ENCODE data around the gene SLC27A1. TPM values are rescaled to one million over a fixed set of nuclear protein-coding genes. Genes with fewer than 3 reads are reported as not detected.
A peak's percentile ranks its signal among the peaks of the same experiment; 100 is the strongest.

SLC27A1 gene
- total and polyA plus RNA-seq, 9 of the 15 experiments (the other 6 are each of a cell fraction or from before 2014, with no cell fraction given) = 0.06 to 3.0 (median 1.1) TPM

DNA sequence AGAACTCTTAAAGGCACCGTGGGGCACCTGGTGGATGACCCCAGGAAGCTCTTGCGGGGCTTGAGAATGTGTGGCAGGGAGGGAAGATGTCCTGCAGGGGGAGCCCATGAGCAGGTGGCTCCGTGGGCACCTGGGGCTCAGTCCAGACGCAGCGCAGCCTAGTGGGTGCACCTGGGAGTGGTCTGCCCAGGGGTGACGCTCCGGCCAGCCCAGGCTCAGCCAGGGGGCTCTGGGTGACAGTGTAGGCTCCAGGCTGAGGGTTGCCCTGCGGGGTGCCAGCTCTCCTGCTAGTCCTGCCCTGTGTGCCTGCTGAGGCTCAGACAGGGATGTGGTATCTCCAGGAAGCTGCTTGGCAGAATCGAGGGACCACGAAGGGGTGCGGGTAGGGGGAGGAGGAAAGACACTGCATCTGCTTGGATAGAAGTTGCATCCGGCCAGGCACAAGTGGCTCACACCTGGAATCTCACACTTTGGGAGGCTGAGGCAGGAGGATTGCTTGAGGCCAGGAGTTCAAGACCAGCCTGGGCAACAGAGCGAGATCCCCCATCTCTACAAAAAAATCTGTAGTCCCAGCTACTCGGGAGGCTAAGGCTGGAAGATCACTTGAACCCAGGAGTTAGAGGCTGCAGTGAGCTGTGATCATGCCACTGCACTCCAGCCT is 26.1 kb downstream of the SLC27A1 start (continued):
- TF ChIP-seq CAMTA2 (CRISPR knock-in tag; conservative IDR thresholded peaks at IDR 0.05) = no peak
- TF ChIP-seq RUNX1 (IDR thresholded peaks at IDR 0.05; ENCODE audit: low read depth) = no peak
- peak; percentile 60; the same call in 1 of the 2 replicates for TF ChIP-seq MTA3 (IDR thresholded peaks at IDR 0.05; ENCODE audit: borderline replicate concordance)
- TF ChIP-seq, protein P1, sequence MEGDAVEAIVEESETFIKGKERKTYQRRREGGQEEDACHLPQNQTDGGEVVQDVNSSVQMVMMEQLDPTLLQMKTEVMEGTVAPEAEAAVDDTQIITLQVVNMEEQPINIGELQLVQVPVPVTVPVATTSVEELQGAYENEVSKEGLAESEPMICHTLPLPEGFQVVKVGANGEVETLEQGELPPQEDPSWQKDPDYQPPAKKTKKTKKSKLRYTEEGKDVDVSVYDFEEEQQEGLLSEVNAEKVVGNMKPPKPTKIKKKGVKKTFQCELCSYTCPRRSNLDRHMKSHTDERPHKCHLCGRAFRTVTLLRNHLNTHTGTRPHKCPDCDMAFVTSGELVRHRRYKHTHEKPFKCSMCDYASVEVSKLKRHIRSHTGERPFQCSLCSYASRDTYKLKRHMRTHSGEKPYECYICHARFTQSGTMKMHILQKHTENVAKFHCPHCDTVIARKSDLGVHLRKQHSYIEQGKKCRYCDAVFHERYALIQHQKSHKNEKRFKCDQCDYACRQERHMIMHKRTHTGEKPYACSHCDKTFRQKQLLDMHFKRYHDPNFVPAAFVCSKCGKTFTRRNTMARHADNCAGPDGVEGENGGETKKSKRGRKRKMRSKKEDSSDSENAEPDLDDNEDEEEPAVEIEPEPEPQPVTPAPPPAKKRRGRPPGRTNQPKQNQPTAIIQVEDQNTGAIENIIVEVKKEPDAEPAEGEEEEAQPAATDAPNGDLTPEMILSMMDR (IDR thresholded peaks at IDR 0.05 in 2 of 3, conservative IDR thresholded peaks at IDR 0.05 in 1 of 3; ENCODE audit: insufficient read depth in 2 of 3, low read depth in 1 of 3, low read length in 3 of 3) = peak; percentile 99 to 100 (median 99)
- TF ChIP-seq MCM2 (IDR thresholded peaks at IDR 0.05; ENCODE audit: low read depth) = no peak
- TF ChIP-seq, protein P2, sequence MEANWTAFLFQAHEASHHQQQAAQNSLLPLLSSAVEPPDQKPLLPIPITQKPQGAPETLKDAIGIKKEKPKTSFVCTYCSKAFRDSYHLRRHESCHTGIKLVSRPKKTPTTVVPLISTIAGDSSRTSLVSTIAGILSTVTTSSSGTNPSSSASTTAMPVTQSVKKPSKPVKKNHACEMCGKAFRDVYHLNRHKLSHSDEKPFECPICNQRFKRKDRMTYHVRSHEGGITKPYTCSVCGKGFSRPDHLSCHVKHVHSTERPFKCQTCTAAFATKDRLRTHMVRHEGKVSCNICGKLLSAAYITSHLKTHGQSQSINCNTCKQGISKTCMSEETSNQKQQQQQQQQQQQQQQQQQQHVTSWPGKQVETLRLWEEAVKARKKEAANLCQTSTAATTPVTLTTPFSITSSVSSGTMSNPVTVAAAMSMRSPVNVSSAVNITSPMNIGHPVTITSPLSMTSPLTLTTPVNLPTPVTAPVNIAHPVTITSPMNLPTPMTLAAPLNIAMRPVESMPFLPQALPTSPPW (CRISPR knock-in tag; IDR thresholded peaks at IDR 0.05) = peak; percentile 41
- TF ChIP-seq ZNF253 (CRISPR knock-in tag; conservative IDR thresholded peaks at IDR 0.05) = no peak
- TF ChIP-seq, protein P3, sequence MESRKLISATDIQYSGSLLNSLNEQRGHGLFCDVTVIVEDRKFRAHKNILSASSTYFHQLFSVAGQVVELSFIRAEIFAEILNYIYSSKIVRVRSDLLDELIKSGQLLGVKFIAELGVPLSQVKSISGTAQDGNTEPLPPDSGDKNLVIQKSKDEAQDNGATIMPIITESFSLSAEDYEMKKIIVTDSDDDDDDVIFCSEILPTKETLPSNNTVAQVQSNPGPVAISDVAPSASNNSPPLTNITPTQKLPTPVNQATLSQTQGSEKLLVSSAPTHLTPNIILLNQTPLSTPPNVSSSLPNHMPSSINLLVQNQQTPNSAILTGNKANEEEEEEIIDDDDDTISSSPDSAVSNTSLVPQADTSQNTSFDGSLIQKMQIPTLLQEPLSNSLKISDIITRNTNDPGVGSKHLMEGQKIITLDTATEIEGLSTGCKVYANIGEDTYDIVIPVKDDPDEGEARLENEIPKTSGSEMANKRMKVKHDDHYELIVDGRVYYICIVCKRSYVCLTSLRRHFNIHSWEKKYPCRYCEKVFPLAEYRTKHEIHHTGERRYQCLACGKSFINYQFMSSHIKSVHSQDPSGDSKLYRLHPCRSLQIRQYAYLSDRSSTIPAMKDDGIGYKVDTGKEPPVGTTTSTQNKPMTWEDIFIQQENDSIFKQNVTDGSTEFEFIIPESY (CRISPR knock-in tag; IDR thresholded peaks at IDR 0.05) = peak; percentile 55; the same call in 1 of the 2 replicates
- TF ChIP-seq BRD9 (IDR thresholded peaks at IDR 0.05; ENCODE audit: low read depth, partially characterized antibody) = no peak
- TF ChIP-seq HNRNPLL (IDR thresholded peaks at IDR 0.05; ENCODE audit: low read depth, low read length, poor library complexity, severe bottlenecking) = no peak
- peak in 2 of 3 experiments; percentile 40 to 43 for TF ChIP-seq YY1 (IDR thresholded peaks at IDR 0.05; ENCODE audit: borderline replicate concordance in 1 of 3, control insufficient read depth in 1 of 3, extremely low read depth in 1 of 3, insufficient read depth in 3 of 3, insufficient read length in 1 of 3, insufficient replicate concordance in 2 of 3, low read depth in 1 of 3, low read length in 2 of 3)
- TF ChIP-seq, protein P4, sequence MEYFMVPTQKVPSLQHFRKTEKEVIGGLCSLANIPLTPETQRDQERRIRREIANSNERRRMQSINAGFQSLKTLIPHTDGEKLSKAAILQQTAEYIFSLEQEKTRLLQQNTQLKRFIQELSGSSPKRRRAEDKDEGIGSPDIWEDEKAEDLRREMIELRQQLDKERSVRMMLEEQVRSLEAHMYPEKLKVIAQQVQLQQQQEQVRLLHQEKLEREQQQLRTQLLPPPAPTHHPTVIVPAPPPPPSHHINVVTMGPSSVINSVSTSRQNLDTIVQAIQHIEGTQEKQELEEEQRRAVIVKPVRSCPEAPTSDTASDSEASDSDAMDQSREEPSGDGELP (CRISPR knock-in tag; IDR thresholded peaks at IDR 0.05; ENCODE audit: borderline replicate concordance) = peak; percentile 69; the same call in 1 of the 2 replicates
- peak; percentile 89 for TF ChIP-seq XRCC5 (IDR thresholded peaks at IDR 0.05; ENCODE audit: low read depth, low read length)
- TF ChIP-seq, protein P5, sequence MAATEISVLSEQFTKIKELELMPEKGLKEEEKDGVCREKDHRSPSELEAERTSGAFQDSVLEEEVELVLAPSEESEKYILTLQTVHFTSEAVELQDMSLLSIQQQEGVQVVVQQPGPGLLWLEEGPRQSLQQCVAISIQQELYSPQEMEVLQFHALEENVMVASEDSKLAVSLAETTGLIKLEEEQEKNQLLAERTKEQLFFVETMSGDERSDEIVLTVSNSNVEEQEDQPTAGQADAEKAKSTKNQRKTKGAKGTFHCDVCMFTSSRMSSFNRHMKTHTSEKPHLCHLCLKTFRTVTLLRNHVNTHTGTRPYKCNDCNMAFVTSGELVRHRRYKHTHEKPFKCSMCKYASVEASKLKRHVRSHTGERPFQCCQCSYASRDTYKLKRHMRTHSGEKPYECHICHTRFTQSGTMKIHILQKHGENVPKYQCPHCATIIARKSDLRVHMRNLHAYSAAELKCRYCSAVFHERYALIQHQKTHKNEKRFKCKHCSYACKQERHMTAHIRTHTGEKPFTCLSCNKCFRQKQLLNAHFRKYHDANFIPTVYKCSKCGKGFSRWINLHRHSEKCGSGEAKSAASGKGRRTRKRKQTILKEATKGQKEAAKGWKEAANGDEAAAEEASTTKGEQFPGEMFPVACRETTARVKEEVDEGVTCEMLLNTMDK (IDR thresholded peaks at IDR 0.05; ENCODE audit: borderline replicate concordance, insufficient read depth, low read depth, low read length, poor library complexity, severe bottlenecking) = peak; percentile 58
- TF ChIP-seq CREM (IDR thresholded peaks at IDR 0.05; ENCODE audit: low read depth) = peak; percentile 73
- TF ChIP-seq COPS2 (conservative IDR thresholded peaks at IDR 0.05) = no peak
- TF ChIP-seq MYNN (IDR thresholded peaks at IDR 0.05) = peak; percentile 79
- TF ChIP-seq MYNN (CRISPR knock-in tag; IDR thresholded peaks at IDR 0.05) = no peak
- TF ChIP-seq MBD2 (IDR thresholded peaks at IDR 0.05; ENCODE audit: borderline replicate concordance, low read depth) = no peak
